MCF 10A (cell line): Measurements from ENCODE around the gene NDUFS4. TPM values are rescaled to one million over a fixed set of nuclear protein-coding genes. Genes with fewer than 3 reads are reported as not detected.

Source experiments
- BruUV-seq: library from RNA; stranded (reverse); fragments of 400-500 nt; replicated peaks from 2 replicates; lab custom pipeline; 2021; lab: Mats Ljungman, UMichigan
- CTCF ChIA-PET: fragments of 300-600 bp; sonication (Branson Sonifier 250); formaldehyde crosslinking; extraction: SDS; loops from one replicate; lab custom pipeline; 2021; ENCODE audit warnings: antibody characterized with exemption, inconsistent platforms; lab: Yijun Ruan, JAX
- POLR2A ChIA-PET: fragments of 300-600, 350-650 bp; sonication (Branson Sonifier 250); formaldehyde crosslinking; extraction: SDS; loops from one replicate; lab custom pipeline; 2020; ENCODE audit warnings: antibody characterized with exemption, inconsistent platforms; lab: Yijun Ruan, JAX
- DNase-seq: peaks from one replicate; pipeline ENCODE4 v3.0.0-alpha.2; 2018; ENCODE audit not compliant: unreplicated experiment
- H3K27ac Mint-ChIP-seq: one replicate; pipeline ENCODE4 v1.8.0; 2022; ENCODE audit warnings: mild to moderate bottlenecking, low read depth, mixed read lengths; ENCODE audit not compliant: unreplicated experiment
- H3K27me3 Mint-ChIP-seq: one replicate; pipeline ENCODE4 v1.8.0; 2022; ENCODE audit warnings: mixed read lengths; ENCODE audit not compliant: insufficient read depth, unreplicated experiment
- H3K36me3 Mint-ChIP-seq: one replicate; pipeline ENCODE4 v1.8.0; 2022; ENCODE audit warnings: mild to moderate bottlenecking, moderate library complexity, mixed read lengths; ENCODE audit not compliant: insufficient read depth, unreplicated experiment
- H3K4me1 Mint-ChIP-seq: one replicate; pipeline ENCODE4 v1.8.0; 2022; ENCODE audit warnings: mixed read lengths; ENCODE audit not compliant: insufficient read depth, unreplicated experiment
- H3K4me3 Mint-ChIP-seq: one replicate; pipeline ENCODE4 v1.8.0; 2022; ENCODE audit warnings: mild to moderate bottlenecking, moderate library complexity, mixed read lengths; ENCODE audit not compliant: unreplicated experiment
- H3K9me3 Mint-ChIP-seq: one replicate; pipeline ENCODE4 v1.8.0; 2022; ENCODE audit warnings: mixed read lengths; ENCODE audit not compliant: unreplicated experiment
- intact Hi-C: fragments of 100-400 bp; cut with micrococcal nuclease; formaldehyde crosslinking; loops from 2 replicates; pipeline ENCODE4 v1.14.1; 2022
- total RNA-seq: library from RNA; stranded (reverse); gene quantifications from 2 replicates; pipeline ENCODE4 v1.2.3, GENCODE V29; 2022
- TF ChIP-seq, protein P1 (sequence below): fragments of 200-600 bp; IDR thresholded peaks from one replicate; pipeline ENCODE4 v1.8.0; 2022; ENCODE audit warnings: antibody characterized with exemption, mild to moderate bottlenecking; ENCODE audit not compliant: unreplicated experiment

NDUFS4 gene
- total RNA-seq, 1 experiment from 2014 or later = 136 TPM

- ChIA-PET CTCF (interaction anchor here (1.3 kb wide), 1 partner anchor 21 kb away, joined by 3 read pairs; no protein-coding TSS in a partner anchor), POLR2A (no interaction called here)
- DNase-seq = no peak
- intact Hi-C loops = no loop called here
- Mint-ChIP-seq H3K4me1 (peaks cover 5% of the 10 kb centered on the region), H3K27me3 (no peaks in the 10 kb centered on the region), H3K36me3 (peaks cover 13% of the 10 kb centered on the region), H3K27ac (no peak overlapping the region), H3K9me3 (peaks cover 5% of the 10 kb centered on the region), H3K4me3 (no peak overlapping the region)
- no TSS peak for BruUV-seq
- TF ChIP-seq, protein P1, sequence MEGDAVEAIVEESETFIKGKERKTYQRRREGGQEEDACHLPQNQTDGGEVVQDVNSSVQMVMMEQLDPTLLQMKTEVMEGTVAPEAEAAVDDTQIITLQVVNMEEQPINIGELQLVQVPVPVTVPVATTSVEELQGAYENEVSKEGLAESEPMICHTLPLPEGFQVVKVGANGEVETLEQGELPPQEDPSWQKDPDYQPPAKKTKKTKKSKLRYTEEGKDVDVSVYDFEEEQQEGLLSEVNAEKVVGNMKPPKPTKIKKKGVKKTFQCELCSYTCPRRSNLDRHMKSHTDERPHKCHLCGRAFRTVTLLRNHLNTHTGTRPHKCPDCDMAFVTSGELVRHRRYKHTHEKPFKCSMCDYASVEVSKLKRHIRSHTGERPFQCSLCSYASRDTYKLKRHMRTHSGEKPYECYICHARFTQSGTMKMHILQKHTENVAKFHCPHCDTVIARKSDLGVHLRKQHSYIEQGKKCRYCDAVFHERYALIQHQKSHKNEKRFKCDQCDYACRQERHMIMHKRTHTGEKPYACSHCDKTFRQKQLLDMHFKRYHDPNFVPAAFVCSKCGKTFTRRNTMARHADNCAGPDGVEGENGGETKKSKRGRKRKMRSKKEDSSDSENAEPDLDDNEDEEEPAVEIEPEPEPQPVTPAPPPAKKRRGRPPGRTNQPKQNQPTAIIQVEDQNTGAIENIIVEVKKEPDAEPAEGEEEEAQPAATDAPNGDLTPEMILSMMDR = no peak
Measured at GRCh38 chr5:53575831-53576230, 15.4 kb downstream of the NDUFS4 start.

DNA sequence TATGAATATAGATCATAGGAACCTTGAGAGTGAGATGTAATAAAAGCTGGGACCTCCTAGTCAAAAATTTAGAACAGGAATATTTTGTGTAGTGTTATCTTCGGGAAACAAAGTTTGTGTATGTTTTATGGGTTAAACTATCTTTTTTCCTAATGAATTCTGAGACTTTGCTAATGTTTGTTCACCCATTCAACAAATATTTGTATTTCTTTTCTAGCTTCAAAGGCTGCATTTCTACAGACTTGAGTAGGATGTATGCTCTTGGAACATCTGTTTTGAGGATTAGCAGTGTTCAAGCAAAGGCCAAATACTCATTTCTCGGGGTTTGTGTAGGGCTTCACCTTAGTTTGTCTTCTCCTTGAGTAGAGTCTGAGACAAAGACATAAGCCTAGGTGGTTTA, 16.2 kb downstream of the NDUFS4 start:
- H3K27ac Mint-ChIP-seq = no peak overlapping the region
- no peaks in the 10 kb centered on the region for H3K27me3 Mint-ChIP-seq
- intact Hi-C loops = no loop called here
- no peak overlapping the region for H3K4me3 Mint-ChIP-seq
- no TSS peak for BruUV-seq
- ChIA-PET CTCF (interaction anchor here (0.6 kb wide), 1 partner anchor 789 kb away, joined by 3 read pairs; the partner anchor contains the start of genes ITGA1 and PELO), POLR2A (interaction anchor here (1.3 kb wide), 1 partner anchor 16 kb away, joined by 4 read pairs; the partner anchor contains the start of gene NDUFS4)
- H3K36me3 Mint-ChIP-seq = peaks cover 13% of the 10 kb centered on the region
- H3K9me3 Mint-ChIP-seq = peaks cover 5% of the 10 kb centered on the region
- TF ChIP-seq, protein P1 = no peak
- H3K4me1 Mint-ChIP-seq = peaks cover 10% of the 10 kb centered on the region
- no peak for DNase-seq

GRCh38 chr5:53578854-53579253, 18.4 kb downstream of the NDUFS4 start:
- POLR2A ChIA-PET = no interaction called here
- BruUV-seq = no TSS peak
- Mint-ChIP-seq H3K9me3 (peaks cover 5% of the 10 kb centered on the region), H3K36me3 (no peaks in the 10 kb centered on the region), H3K4me1 (peaks cover 11% of the 10 kb centered on the region), H3K27me3 (no peaks in the 10 kb centered on the region), H3K4me3 (no peak overlapping the region), H3K27ac (no peak overlapping the region)
- TF ChIP-seq, protein P1 = no peak
- DNase-seq = no peak
- intact Hi-C loops = no loop called here
- CTCF ChIA-PET = interaction anchor here (1.1 to 1.6 kb wide), 2 partner anchors 10 to 18 kb away, joined by 3 read pairs; partner anchors contain the start of gene NDUFS4

- POLR2A ChIA-PET = no interaction called here
- H3K4me3 Mint-ChIP-seq = no peak overlapping the region
- H3K27ac Mint-ChIP-seq = no peak overlapping the region
- H3K4me1 Mint-ChIP-seq = peaks cover 11% of the 10 kb centered on the region
- peaks cover 10% of the 10 kb centered on the region for H3K36me3 Mint-ChIP-seq
- intact Hi-C loops = no loop called here
- CTCF ChIA-PET = no interaction called here
- no peaks in the 10 kb centered on the region for H3K27me3 Mint-ChIP-seq
- no TSS peak for BruUV-seq
- peaks cover 5% of the 10 kb centered on the region for H3K9me3 Mint-ChIP-seq
- TF ChIP-seq, protein P1 = no peak
- no peak for DNase-seq
Measured at GRCh38 chr5:53580547-53580946, 20.1 kb downstream of the NDUFS4 start.
